Measurements from ENCODE around the gene PALLD. TPM values are rescaled to one million over a fixed set of nuclear protein-coding genes. Genes with fewer than 3 reads are reported as not detected.

The PALLD gene
- total RNA-seq, 4 donors from 2014 or later, result 60.2 to 437 (median 118) TPM

GRCh38 chr4:168776382-168776781 lies 279.5 kb downstream of the PALLD start:
- Histone ChIP-seq H3K4me3 (no peak overlapping the region), H3K9me3 (peaks cover 0 to 12% (median 0%) of the 10 kb centered on the region in 3 donors), H3K27ac (no peak overlapping the region), H3K27me3 (no peaks in the 10 kb centered on the region), H3K36me3 (no peaks in the 10 kb centered on the region), H3K4me1 (peaks cover 3 to 31% (median 6%) of the 10 kb centered on the region in 3 donors)
- TF ChIP-seq CTCF (IDR thresholded peaks at IDR 0.05) (no peak), POLR2A (IDR thresholded peaks at IDR 0.05) (no peak)
- intact Hi-C loops (cut with DNase I), result no loop called here
- DNase-seq, result no peak

GRCh38 chr4:168777277-168777965 lies 280.6 kb downstream of the PALLD start:
- 61 to 62% methylated on average over 4 of the region's 4 CpGs for WGBS, 2 donors
- H3K36me3 ChIP-seq, result no peaks in the 10 kb centered on the region
- H3K27ac ChIP-seq, result no peak overlapping the region
- intact Hi-C loops (cut with DNase I), result no loop called here
- peaks cover 0 to 12% (median 0%) of the 10 kb centered on the region in 3 donors for H3K9me3 ChIP-seq
- TF ChIP-seq CTCF (IDR thresholded peaks at IDR 0.05) (no peak), POLR2A (IDR thresholded peaks at IDR 0.05) (no peak)
- peaks cover 6 to 37% (median 8%) of the 10 kb centered on the region in 3 donors for H3K4me1 ChIP-seq
- no peak overlapping the region for H3K4me3 ChIP-seq
- no peak for DNase-seq
- no peaks in the 10 kb centered on the region for H3K27me3 ChIP-seq

GRCh38 chr4:168781341-168781740 lies 284.5 kb downstream of the PALLD start:
- Histone ChIP-seq H3K27me3 (no peaks in the 10 kb centered on the region), H3K36me3 (no peaks in the 10 kb centered on the region), H3K9me3 (peaks cover 0 to 2% (median 0%) of the 10 kb centered on the region in 3 donors), H3K4me1 (peaks cover 3 to 27% (median 8%) of the 10 kb centered on the region in 3 donors), H3K27ac (peak overlapping the region in 1 of 4 donors; percentile 53), H3K4me3 (no peak overlapping the region)
- TF ChIP-seq POLR2A (IDR thresholded peaks at IDR 0.05) (no peak), CTCF (IDR thresholded peaks at IDR 0.05) (no peak)
- DNase-seq, result no peak
- WGBS, 2 donors, result 44 to 54% methylated on average over 4 of the region's 4 CpGs
- intact Hi-C loops (cut with DNase I), result no loop called here

- peaks cover 3 to 27% (median 8%) of the 10 kb centered on the region in 3 donors for H3K4me1 ChIP-seq
- H3K27ac ChIP-seq, result peak overlapping the region in 1 of 4 donors; percentile 53
Observed at GRCh38 chr4:168781926-168782325, 285.1 kb downstream of the PALLD start.

More at GRCh38 chr4:168781926-168782325, 285.1 kb downstream of the PALLD start:
- 35 to 60% methylated on average over 4 of the region's 4 CpGs for WGBS, 2 donors
- Histone ChIP-seq H3K4me3 (no peak overlapping the region), H3K27me3 (no peaks in the 10 kb centered on the region), H3K36me3 (no peaks in the 10 kb centered on the region), H3K9me3 (no peaks in the 10 kb centered on the region)
- no peak for DNase-seq
- intact Hi-C loops (cut with DNase I), result no loop called here
- no peak for TF ChIP-seq POLR2A (IDR thresholded peaks at IDR 0.05)
- TF ChIP-seq CTCF (IDR thresholded peaks at IDR 0.05), result no peak

Data from esophagus squamous epithelium (tissue), 5 donors.